Measurements from ENCODE around the gene LVRN. TPM values are rescaled to one million over a fixed set of nuclear protein-coding genes. Genes with fewer than 3 reads are reported as not detected.

LVRN gene
- polyA plus RNA-seq, 3 donors: not detected

- 96% methylated on average over 4 of the region's 10 CpGs for WGBS (ENCODE audit: insufficient coverage)
- Mint-ChIP-seq H3K4me1 (no peaks in the 10 kb centered on the region), H3K27me3 (ENCODE audit: low read depth in 3 of 3) (peaks cover 0 to 2% (median 2%) of the 10 kb centered on the region in 3 donors), H3K27ac (no peak overlapping the region), H3K4me3 (no peak overlapping the region), H3K36me3 (no peaks in the 10 kb centered on the region), H3K9me3 (no peaks in the 10 kb centered on the region)
- no peaks in the 10 kb centered on the region for H3K4me1 ChIP-seq (ENCODE audit: control insufficient read depth in 1 of 2, insufficient read depth in 2 of 2, low read length in 2 of 2)
- H4K20me1 ChIP-seq (ENCODE audit: insufficient read depth, low read length): no peaks in the 10 kb centered on the region
- no peaks in the 10 kb centered on the region for H3K79me2 ChIP-seq (ENCODE audit: insufficient read depth, low read length)
- no peak overlapping the region for H3K4me2 ChIP-seq (replicated peaks; ENCODE audit: extremely low read depth, low read length, poor library complexity, severe bottlenecking)
- no peak for TF ChIP-seq CTCF (IDR thresholded peaks at IDR 0.05)
- H3K27me3 ChIP-seq (ENCODE audit: control insufficient read depth in 2 of 2, insufficient read depth in 2 of 2, low read length in 2 of 2): no peaks in the 10 kb centered on the region
- no peak overlapping the region for H3K27ac ChIP-seq (ENCODE audit: low read depth in 1 of 2, low read length in 2 of 2)
- H3K9ac ChIP-seq (ENCODE audit: insufficient read depth, low read length, poor library complexity, severe bottlenecking): no peak overlapping the region
- H3K9me3 ChIP-seq (replicated peaks in 1 of 2; ENCODE audit: control insufficient read depth in 1 of 2, insufficient read depth in 1 of 2, low read length in 2 of 2): no peaks in the 10 kb centered on the region
- no peak overlapping the region for H2AFZ ChIP-seq (ENCODE audit: insufficient read depth, low read depth, low read length, poor library complexity, severe bottlenecking)
- no peak overlapping the region for H3K4me3 ChIP-seq (replicated peaks in 1 of 3; ENCODE audit: low read depth in 2 of 3, low read length in 3 of 3)
- no peak for DNase-seq
- H3K36me3 ChIP-seq (replicated peaks in 1 of 2; ENCODE audit: control insufficient read depth in 1 of 2, insufficient read depth in 2 of 2, low read length in 2 of 2): no peaks in the 10 kb centered on the region
- intact Hi-C loops (cut with micrococcal nuclease): no loop called here
These were observed 27.8 kb upstream of the LVRN start for GRCh38 chr5:115934388-115934974.

GRCh38 chr5:115936031-115936430 lies 26.2 kb upstream of the LVRN start:
- H4K20me1 ChIP-seq (ENCODE audit: insufficient read depth, low read length): no peaks in the 10 kb centered on the region
- Mint-ChIP-seq H3K36me3 (no peaks in the 10 kb centered on the region), H3K27ac (no peak overlapping the region), H3K27me3 (ENCODE audit: low read depth in 3 of 3) (peaks cover 0 to 8% (median 5%) of the 10 kb centered on the region in 3 donors), H3K9me3 (peaks cover 0 to 2% (median 0%) of the 10 kb centered on the region in 7 donors), H3K4me1 (peaks cover 1% of the 10 kb centered on the region), H3K4me3 (no peak overlapping the region)
- no peak overlapping the region for H3K4me2 ChIP-seq (replicated peaks; ENCODE audit: extremely low read depth, low read length, poor library complexity, severe bottlenecking)
- H3K9me3 ChIP-seq (replicated peaks in 1 of 2; ENCODE audit: control insufficient read depth in 1 of 2, insufficient read depth in 1 of 2, low read length in 2 of 2): no peaks in the 10 kb centered on the region
- TF ChIP-seq CTCF (IDR thresholded peaks at IDR 0.05): no peak
- H3K9ac ChIP-seq (ENCODE audit: insufficient read depth, low read length, poor library complexity, severe bottlenecking): no peak overlapping the region
- no peaks in the 10 kb centered on the region for H3K36me3 ChIP-seq (replicated peaks in 1 of 2; ENCODE audit: control insufficient read depth in 1 of 2, insufficient read depth in 2 of 2, low read length in 2 of 2)
- WGBS (ENCODE audit: insufficient coverage): no CpG with 5 or more reads among the region's 1 CpG
- H3K27ac ChIP-seq (ENCODE audit: low read depth in 1 of 2, low read length in 2 of 2): no peak overlapping the region
- H3K79me2 ChIP-seq (ENCODE audit: insufficient read depth, low read length): no peaks in the 10 kb centered on the region
- no peaks in the 10 kb centered on the region for H3K4me1 ChIP-seq (ENCODE audit: control insufficient read depth in 1 of 2, insufficient read depth in 2 of 2, low read length in 2 of 2)
- H3K27me3 ChIP-seq (ENCODE audit: control insufficient read depth in 2 of 2, insufficient read depth in 2 of 2, low read length in 2 of 2): no peaks in the 10 kb centered on the region
- DNase-seq: no peak
- H3K4me3 ChIP-seq (replicated peaks in 1 of 3; ENCODE audit: low read depth in 2 of 3, low read length in 3 of 3): no peak overlapping the region
- H2AFZ ChIP-seq (ENCODE audit: insufficient read depth, low read depth, low read length, poor library complexity, severe bottlenecking): no peak overlapping the region
- intact Hi-C loops (cut with micrococcal nuclease): no loop called here
